Hematopoietic multipotent progenitor cell (in vitro differentiated cells): ENCODE measurements around the gene HIVEP3. TPM values are rescaled to one million over a fixed set of nuclear protein-coding genes. Genes with fewer than 3 reads are reported as not detected.

ENCODE experiments used
- DNase-seq, 3 donors: peaks; one replicate each; pipeline ENCODE4 v3.0.0-alpha.2; 2011 to 2015; ENCODE audit warnings: low read depth in 2 of 3, low spot score in 2 of 3
- total RNA-seq: library from RNA; depleted of rRNA; stranded (reverse); fragments of >200 nt; gene quantifications from one replicate; pipeline ENCODE4 v1.2.3, GENCODE V29; 2012

The HIVEP3 gene
- total RNA-seq, 1 donor, result 4.6 TPM

DNA sequence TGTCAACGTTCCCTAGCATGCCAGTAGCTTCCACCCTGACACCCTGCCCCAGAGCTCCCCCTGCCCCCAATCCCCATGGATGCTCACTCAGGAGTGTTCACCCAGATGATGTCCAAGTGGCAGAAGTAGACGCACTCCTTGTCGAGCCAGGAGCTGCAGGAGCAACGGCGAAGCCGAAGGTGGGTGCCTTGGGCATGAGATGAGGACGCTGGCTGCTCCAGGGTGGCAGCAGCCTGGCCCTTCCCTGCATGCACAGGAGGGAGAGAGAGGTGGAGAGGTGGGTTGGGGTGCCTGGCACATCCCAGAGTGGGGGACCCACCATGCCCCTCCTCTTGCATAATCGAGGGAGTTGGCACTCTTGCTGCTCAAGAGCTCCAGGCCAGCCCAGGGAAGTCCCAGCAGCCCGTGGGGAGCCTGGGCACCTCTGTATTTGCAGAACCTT, 434.7 kb downstream of the HIVEP3 start:
- no peak for DNase-seq

DNA sequence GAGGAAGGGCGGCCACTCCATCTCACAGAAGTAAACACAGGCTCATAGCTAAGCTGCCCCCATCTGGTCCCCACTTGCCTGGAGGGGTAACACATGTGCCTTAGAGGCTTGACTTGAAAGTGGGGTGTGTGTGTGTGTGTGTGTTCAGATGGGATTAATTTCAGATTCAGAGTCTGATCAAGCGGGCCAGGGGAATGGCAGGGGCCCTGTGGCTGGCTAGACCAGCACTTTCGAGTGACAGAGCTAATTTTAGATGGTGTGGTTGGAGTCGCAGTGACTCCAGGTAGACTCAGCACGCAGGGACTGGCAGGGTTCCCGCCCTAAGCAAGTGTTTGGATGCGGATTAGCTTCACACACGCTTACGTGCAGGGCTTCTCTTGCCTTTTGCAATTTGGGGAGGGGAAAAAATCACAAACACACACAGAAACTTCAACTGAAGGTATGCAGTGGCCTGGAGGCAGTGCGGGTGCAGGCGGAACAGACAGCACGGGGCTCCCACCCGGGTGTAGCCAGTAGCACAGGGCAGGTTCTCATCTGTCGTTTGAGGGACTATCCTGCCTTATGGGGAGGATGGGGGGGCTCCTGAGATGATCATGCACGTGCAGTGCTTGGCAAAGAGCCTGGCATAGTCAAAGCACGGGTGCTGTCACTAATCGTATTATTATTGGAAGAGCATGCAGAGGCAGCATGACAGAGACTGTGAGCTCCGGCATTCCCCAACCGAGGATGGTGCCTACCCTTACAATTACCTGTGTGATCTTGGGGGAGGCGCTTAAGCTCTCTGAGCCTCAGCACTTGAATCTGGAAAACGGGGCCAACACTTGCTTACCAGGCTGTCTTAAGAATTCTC, 435.5 kb downstream of the HIVEP3 start:
- DNase-seq, result no peak

DNA sequence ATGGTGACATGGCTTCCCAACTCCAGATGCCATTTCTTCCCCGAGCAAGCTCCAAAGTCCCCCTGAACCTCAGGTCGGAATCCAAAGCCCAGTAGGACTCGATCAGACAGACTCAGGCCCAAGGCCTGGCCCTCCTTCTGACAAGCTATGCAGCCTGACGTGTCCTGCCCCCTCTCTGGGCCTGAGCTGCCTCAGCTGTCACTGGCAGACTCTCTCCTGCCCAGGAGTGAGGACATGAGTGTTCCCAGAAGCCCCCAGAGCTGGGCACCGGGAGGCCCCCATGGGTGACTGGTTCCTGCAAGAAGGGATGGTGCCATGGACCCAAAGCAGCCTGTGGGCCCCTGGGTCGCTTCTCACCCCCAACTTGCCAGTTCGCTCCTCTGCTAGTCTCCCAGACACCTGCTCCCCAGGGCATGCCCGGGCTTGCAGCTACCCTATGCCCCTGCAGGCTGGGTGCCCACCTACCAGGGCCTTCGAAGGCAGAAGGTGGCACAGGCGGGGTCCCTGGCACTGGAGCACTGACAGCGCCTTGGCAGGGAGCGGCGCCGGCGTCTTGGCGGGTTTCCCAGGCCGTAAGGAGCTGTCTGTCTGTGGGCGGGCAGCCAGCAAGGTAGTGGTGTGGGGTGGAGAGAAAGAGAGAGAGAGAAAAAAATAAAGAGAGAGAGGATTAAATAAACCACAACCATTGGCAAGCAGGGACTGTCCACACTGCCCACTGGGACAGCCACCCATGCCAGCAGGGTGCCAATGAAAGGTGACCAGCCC, 436.5 kb downstream of the HIVEP3 start:
- no peak for DNase-seq

DNA sequence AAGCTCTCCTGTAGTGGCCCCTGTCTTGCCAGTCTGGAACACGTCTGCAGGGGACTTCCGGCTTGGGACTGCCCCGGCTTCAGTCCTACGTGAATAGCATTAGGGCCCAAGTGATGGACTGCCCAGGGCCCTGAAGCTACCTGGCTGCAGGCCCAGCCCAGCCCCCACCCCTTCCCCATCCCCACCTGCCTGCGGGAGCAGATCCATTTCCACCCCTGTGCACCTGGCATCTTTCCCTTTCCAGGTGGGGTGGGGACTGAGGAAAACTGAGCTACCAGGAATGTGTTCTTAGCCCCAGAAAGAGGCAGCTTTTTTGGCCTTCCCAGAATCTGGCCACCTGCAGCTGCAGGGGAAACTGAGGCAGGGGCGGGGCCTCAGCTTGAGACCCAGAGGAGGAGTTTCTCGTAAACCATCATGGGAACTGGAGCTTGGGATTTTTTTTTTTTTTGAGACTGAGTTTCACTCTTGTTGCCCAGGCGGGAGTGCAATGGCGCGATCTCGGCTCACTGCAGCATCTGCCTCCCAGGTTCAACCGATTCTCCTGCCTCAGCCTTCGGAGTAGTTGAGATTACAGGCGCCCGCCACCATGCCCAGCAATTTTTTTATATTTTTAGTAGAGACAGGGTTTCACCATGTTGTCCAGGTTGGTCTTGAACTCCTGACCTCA, 437.5 kb downstream of the HIVEP3 start:
- no peak for DNase-seq

DNA sequence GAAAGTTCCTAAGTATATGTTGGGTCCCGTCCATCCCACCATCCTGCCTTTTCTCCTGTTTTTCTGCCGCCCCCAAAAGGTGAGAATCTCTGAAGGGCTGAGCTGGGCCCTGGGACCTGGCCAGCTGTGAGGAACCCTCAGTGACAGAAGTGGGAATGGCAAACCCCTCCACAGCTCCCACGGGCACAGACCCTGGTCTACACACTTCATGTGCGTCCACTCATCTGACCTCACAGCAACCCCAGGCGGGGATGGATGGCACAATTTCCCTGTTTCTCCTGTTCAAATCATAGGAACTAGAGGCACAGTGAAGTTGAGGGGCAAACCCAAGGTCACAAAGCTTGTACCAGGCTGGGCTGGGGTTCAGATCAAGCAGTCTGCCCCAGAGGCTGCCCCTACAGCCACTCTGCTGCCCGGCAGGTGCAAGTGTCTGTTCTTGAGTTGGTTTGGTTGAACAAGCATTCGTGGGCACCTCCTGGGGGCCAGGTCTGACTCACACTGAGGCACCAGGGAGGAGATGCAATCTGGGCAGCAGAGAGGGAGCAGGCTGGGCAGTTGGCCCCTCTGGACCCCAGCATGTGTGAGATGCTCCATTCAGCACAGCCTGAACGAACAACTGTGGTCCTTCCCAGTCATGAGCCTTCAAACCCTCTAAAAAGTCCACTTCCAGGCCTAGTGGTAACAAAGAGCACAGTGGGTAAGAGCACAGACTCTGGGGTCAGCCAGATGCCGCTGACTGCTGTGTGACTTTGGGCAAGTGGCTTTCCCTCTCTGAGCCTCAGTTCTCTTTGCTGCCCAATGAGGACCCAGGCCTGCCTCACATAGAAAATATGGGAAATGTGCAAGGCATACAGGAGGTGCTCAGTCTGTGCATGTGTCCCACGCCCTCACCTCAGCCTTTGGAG, 438.3 kb downstream of the HIVEP3 start:
- no peak for DNase-seq

DNA sequence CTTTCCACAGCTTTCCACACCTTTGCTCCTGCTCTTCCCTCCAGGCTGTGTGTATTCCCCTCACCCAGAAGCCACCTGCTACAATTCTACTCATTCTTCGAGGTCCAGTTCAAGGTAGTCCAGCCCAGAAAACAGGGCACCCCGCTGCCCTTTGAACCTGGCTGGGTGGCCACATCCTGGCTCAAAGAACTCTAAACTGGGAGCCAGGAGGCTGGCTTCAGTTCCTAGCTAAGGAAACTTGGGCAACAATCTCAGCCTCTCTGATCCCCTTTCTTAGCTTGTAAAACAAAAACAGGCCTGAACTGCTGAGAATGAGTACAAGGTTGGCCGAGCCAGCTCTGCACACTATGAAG, 438.9 kb downstream of the HIVEP3 start:
- no peak for DNase-seq

DNA sequence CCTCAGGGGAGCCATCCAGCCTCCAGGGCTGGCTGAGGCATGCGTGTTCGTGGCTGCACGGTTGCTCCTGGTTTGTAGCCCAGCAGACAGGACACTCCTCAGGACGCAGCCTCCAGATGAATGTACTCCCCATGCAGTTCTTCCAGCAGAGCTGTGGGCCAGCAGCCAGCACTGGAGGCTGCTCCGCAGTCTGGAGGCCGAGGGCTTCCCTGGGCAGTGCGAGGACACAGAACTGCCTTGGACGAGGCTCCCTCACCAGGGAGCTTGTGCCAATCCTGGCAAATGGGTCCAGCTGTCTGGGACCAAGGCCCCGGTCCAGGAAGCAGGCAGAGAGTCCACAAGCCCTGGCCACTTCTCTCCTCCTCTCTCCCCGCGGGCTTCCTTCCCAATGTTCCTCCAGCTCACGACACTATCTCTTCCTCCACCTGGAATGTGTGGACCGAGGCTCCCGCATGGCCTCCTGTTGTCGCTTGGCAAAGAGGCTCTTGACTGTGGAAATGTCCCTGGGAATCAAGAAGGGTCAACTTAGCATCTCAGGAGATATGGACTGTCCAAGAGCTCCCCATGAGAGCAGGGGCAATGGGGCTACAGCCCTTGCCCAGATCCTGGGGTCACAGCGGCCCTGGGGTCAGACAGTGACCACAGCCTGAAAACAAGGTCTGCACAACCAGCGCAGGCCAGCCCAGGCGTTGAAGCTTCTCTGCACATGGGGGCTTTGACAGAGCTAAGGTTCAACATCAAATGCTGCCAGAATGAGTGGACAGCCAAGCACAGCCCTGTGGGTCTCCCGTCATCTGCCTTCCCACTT, 439.5 kb downstream of the HIVEP3 start:
- DNase-seq, result no peak

DNA sequence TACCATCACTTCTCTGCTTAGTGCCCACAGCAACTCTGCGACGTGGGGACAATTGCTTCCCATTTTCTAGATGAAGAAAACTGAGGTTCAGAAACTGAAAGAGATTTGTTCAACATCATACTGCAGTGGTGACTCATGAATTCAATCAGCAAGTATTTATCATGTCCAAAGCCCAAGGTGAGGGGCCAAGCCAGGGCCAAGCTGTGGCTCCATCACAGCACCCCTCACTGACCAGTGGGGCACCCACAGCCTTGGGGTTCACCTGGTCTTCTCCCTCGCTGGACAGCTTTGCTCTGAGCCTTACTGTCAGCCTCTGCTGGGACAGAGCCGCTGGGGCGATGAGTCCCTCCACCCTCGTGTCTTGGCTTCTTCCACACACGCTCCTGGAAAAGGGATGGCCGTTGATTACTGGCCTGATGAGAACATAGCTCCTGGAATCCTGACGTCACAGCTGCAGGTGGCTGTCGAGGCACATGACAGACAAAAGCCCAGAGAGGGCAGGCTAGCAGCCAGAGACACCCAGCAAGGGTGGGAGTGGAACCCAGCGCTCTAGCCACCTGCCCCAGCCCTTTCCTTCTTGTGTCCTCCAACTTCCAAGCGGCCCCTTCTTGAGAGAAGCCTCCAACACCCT, 440.5 kb downstream of the HIVEP3 start:
- no peak for DNase-seq

DNA sequence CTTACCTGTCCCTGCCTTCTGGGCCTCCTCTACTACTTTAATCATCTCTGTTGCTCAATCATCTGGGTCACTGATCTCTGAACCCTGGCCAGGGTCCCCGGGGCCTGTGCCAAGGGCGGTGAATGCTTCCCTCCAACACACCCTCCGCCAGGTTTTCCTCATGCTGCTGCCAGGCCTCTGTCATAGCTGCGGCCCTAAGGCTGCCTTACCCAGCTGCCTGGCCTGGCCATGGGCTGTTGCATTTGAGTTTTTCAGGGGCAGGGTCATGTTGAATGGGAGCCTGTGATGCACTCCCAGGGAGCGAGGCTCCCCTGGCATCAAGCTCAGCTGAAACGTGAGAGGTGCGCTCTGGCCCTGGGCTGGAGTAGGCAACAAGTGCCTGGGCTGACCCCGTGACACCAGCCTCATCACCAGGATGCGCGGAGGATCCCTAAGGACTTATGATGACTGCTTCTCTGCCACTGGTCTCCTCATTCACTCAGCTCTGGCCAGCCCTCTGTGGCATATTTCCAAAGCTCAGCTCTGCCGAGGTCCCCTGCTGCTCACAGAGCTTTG, 441.8 kb downstream of the HIVEP3 start:
- DNase-seq, result no peak

DNA sequence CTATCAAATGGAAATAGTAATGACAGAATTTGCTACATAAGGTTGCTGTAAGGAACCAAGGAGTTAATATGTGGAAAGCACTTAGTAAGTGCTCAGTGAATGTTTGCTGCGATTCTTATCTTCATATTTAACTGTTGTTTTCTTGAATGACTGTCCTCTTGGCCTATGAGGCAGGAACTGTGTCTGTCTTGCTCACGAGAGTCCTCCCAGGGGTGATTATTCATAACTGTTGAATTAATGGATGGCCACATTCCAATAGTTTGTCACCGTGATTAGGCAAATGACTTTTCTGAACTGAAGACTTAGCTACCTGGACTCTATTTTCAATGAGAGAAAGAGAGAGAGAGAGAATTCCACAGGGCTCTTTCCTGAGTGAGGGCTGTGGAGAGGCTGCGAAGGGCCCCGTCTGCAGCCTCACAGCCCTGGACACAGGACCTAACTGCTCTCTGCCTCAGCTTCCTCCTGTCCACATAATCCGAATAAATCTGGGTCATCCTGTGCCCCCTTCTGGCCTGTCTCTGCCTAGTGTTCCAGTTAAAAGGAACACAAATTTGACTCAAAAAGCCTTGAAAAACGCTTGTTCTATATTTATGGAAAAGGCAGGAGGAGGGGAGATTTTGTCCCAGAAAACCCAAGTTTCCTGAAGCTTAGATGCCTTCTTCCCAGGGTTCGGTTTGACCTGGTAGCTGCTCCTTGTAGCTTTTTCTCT, 442.7 kb downstream of the HIVEP3 start:
- no peak for DNase-seq

DNA sequence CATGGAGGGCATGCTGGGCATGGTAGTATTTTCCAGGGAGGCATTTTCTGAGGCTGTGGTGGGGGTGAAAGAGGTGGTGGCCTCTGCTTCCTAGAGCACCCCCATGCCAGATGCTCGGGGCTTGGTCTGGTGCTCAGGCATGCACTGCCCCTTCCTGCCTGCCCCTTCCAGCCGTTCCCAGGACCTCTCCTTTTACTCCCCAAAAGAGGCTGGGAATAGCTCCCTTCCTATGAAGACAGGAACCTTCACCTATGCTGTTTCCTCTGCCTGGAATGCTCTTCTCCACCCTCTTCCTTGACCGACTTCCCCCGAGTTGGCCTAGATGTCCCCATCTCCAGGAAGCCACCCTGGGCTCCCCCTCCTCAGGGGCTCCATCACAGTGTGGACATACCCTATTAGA, 443.4 kb downstream of the HIVEP3 start:
- no peak for DNase-seq

DNA sequence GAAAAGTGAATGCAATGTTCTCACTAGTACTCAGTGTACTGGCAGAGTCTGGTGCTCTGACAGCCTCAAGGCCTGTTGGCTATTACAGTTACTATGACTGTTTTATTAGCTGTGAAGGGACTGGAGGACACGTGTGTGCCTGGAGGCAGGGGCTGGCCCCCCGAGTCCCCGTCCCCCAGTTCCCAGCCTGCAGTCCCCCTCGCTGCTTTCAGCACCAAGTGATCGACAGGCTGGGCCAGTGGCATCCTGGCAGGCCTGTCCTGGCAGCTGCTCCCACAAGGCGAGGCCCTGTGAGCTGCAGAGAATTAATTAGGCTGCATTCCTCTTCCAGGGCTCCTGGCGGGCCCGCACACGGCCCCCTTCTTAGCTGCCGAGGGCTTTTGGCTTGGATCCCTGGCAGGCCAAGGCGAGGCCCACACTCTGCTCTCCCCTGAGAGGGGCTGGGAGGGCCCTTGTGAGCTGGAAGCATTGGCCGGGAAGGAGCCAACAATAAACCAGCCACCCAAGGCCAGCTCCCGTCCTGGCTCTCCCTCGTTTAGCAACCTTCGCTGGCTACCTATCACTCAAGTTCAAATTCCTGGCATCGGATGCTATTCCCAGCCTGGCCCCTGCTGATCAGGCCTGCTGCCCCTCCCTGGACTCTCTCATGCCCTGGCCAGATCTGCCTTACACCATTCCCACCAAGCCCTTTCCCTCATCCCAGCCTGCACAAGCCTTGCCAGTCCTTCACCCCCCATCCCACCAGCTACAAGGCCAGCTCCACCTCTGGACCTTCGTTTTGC, 444.0 kb downstream of the HIVEP3 start:
- DNase-seq, result no peak

DNA sequence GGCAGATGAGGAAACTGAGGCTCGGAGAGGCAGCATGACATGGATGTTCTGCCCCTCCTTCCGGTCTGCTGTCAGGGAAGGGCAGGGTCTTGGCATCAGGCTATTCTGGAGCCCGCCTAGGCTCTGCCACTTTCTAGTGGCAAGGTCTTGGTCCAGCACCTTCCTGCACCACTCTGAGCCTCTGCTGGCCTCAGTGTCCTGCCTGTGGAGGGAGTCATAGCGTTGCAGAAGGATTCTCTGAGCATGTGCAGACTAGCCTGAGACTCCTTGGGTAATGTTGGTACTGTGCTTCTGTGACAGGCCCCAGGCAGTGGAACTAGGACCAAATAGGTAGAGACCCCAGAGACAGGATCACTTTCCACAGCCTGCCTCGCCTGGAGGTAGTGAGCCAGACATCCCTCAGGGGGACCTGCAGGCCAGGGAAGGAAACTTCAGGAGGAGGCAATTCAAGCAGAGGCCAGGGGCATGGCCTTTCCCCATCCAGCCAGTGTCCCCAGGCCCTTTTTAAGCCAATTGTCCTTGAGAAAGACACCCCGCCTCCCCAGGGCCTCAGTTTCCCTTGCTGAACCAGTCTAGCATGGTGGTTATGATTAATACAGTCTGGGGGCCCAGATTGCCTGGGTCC, 444.9 kb downstream of the HIVEP3 start:
- DNase-seq, result no peak

DNA sequence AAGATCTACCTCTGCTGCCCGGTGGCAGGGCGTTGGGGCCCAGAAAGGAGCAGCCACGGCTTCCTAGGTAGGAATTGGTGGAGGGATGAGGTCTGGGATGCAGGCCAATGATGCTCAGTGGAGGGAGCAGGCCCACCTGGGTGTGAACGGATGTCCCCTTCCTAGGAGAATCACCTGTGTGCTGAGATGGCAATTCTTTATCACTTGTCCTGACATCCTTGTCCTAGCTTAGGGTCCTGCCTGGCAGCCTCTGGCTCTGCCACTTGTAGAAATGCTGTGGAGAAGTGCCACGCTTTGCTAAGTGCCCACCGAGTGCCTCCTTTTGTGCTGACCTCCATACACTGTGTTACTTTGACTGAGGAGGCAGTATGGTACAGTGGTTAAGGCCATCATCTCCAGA, 447.1 kb downstream of the HIVEP3 start:
- no peak for DNase-seq

DNA sequence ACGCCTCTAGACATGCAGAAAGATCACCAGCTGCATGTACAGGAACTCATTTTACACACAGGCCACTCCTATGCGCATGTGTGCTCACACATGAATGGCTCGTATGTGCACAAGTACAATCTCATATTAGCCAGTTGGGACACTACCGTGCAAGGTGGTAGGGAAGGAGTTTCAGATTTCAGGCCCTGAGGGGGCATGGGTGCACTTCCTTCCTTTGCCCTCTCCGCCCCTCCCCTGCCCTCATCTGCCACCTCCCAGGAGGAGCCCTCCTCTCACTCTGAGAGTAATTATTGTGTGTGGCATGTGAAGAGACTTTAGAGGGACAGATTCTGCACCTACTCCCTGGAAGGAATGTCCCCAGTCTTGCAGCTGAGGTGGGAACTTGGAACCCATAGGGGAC, 449.0 kb downstream of the HIVEP3 start:
- no peak for DNase-seq

DNA sequence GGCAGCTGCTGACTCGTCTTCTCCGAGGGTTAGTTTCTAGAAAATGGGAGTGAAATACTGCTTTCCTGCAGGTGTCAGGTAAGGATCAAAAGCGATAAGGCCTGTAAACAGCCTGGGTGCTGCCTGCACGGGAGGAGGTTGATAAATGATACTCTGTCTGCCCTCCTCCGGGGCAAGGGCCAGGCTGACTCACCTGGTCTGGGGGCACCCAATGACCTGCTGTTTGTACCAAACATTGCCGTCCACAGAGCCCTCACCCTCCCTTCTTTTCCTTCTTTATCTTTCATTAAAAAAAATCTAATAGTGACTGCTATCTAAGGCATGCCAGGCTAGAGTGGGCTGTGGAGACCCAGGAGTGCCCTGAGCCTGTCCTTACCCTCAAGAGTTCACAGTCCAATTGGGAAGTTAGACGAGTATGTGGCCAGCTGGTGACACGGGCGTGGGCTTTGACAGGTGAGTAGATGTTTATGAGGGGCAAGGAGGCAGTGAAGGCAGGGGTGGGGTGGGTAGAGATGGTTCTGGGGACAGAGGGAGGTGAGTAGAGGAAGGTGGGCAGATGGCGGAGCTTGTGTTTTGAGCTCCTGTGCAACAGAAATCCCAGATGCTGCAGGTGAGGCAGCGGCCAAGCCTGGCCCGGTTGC, 450.5 kb downstream of the HIVEP3 start:
- no peak for DNase-seq

DNA sequence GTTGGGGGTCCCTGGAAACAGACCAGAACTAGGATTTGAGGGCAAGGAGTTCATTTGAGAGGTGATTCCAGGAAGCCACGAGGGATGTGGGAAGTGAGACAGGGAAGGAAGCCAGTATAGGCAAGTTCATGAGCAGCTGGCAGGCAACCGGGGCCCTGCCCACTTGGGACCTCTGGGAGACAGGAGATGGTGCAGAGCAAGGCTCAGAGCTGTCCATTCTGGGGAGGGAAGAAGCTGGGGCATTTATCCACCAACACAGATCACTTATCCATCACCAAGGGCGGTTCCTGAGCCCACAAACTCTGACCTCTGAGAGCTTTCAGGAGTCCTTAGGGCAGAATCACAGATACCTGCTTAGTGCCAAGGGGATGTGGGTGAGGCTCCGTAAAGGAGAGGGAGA, 451.0 kb downstream of the HIVEP3 start:
- no peak for DNase-seq
